NCI-H2196 (cell line): ENCODE data around the gene DGKQ.

Source experiments
- DNase-seq: peaks from one replicate; lab custom pipeline; 2025; ENCODE audit not compliant: unreplicated experiment; lab: John Stamatoyannopoulos, UW

The DGKQ gene, protein sequence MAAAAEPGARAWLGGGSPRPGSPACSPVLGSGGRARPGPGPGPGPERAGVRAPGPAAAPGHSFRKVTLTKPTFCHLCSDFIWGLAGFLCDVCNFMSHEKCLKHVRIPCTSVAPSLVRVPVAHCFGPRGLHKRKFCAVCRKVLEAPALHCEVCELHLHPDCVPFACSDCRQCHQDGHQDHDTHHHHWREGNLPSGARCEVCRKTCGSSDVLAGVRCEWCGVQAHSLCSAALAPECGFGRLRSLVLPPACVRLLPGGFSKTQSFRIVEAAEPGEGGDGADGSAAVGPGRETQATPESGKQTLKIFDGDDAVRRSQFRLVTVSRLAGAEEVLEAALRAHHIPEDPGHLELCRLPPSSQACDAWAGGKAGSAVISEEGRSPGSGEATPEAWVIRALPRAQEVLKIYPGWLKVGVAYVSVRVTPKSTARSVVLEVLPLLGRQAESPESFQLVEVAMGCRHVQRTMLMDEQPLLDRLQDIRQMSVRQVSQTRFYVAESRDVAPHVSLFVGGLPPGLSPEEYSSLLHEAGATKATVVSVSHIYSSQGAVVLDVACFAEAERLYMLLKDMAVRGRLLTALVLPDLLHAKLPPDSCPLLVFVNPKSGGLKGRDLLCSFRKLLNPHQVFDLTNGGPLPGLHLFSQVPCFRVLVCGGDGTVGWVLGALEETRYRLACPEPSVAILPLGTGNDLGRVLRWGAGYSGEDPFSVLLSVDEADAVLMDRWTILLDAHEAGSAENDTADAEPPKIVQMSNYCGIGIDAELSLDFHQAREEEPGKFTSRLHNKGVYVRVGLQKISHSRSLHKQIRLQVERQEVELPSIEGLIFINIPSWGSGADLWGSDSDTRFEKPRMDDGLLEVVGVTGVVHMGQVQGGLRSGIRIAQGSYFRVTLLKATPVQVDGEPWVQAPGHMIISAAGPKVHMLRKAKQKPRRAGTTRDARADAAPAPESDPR

DNA sequence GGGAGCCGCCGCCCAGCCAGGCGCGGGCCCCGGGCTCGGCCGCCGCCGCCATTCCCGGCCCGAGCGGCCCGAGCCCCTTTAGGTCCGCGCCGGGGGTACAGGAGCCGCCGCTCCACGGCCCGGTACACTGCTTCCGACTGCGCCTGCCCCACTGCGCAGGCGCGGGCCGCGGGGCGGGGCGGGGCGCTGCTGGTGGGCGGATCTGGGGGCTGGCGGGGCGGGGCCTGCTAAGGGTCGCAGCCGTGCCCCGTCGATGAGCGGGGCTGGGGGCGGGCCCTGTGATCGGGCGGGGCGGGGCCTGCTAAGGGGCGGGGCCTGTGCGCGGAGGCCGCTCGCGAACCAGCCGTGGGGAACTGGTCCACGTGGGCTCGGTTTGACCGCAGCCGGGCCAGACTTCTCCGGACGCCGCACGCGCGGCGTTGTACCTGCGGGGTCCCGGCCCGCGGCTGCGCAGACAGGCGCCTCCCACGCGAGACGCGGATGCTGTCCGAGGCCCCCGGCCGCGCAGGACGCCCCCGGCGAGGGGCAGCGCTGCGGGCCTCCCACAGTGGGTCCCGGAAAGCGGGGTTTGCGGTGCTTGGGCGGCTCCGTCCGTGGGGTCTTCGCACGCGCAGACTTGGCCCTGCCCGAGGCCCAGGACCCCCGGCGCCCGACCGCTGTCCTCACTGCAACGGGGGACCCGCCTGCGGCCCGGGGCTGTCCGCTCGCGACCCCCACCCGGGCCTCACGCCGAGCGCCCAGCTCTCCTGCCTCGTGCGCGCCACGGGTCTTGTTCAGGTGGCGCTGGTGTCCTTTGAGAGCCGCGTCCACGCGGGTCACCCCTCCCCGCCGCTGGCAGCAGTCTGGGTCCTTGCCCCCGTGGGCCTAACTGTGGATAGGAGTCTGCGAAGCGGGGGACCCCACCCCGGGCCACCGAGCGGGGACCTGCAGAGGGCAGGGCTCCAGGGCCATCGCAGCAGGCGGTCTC, at the start of gene DGKQ:
DGKQ (minus strand) TSS at position 139 of the 967 bp plus-strand sequence; CDS start at position 52, 87 bp downstream.
- peak; percentile 66 for DNase-seq

DNA sequence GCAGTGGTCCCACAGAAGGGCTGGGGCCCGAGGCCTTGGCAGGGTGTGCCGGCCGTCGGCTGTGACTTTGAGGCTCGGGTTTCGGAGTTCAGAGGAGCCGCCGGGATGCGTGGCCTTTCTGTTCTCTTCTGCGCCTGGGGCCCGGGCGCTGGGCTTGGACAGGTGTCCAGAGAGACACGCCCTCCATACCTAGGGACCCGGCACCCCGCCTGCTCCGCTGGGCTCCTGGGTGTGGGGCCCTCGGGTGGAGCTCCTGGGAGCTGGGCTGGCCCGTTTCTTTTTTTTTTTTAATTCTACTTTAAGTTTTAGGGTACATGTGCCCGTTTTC, 49.3 kb upstream of the DGKQ start:
- no peak for DNase-seq

GRCh38 chr4:1022051-1022738, 48.8 kb upstream of the DGKQ start:
- no peak for DNase-seq

- DNase-seq = no peak
These were observed 48.1 kb upstream of the DGKQ start for GRCh38 chr4:1021386-1022050.

DNA sequence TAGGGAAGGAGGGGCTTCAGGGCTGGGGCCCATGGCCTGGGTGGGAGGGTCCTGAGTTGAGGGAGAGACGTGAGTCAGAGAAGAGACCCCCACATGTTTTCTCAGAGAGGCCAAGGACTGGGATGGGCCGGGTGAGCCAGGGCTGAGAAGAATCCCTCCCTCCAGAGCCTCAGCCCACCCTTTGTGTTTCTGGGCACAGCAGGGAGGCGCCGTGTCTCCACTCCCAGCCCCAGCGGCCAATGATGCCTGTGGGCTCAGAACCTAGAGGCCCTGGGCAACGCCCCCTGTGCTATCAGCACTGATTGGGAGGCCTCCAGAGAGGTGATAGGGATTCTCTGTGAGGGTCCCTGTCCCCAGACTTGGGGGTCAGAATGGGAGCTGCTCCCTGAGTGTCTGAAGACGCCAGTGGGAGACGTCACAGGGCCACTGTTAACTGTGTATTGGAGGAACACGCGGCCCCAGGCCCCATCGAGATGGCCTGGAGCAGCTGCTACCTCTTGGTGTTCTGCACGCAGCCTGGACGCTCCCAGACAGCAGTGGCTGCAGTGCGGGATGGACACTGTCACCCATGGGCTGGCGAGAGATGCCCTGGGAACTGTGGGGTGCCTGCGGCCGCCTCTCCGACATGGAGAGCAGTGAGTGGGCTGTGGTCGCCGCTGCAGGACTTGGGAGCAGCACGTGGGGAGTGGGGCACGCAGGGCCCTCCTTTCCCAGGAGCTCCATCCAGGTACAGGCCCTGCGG, 46.5 kb upstream of the DGKQ start:
- DNase-seq = no peak

DNA sequence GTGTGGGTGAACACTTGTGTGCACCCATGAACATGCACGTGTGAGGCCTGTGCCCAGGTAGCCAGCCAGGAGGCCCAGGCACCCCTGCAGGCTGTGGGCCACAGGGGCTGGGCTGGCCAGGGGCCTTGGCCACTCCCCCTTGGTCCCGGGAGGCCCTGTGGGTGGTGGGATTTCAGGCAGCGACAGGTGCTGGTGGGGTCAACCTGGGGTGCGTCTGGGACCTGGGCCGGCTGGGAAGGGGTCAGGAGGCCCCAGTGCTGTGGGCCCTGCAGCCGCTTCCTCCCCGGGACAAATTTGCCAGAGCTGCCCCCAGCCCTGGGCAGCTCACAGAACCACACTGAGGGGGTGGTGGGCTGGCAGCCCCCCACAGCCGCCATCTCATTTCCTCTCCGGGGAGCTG, 46.0 kb upstream of the DGKQ start:
- no peak for DNase-seq

DNA sequence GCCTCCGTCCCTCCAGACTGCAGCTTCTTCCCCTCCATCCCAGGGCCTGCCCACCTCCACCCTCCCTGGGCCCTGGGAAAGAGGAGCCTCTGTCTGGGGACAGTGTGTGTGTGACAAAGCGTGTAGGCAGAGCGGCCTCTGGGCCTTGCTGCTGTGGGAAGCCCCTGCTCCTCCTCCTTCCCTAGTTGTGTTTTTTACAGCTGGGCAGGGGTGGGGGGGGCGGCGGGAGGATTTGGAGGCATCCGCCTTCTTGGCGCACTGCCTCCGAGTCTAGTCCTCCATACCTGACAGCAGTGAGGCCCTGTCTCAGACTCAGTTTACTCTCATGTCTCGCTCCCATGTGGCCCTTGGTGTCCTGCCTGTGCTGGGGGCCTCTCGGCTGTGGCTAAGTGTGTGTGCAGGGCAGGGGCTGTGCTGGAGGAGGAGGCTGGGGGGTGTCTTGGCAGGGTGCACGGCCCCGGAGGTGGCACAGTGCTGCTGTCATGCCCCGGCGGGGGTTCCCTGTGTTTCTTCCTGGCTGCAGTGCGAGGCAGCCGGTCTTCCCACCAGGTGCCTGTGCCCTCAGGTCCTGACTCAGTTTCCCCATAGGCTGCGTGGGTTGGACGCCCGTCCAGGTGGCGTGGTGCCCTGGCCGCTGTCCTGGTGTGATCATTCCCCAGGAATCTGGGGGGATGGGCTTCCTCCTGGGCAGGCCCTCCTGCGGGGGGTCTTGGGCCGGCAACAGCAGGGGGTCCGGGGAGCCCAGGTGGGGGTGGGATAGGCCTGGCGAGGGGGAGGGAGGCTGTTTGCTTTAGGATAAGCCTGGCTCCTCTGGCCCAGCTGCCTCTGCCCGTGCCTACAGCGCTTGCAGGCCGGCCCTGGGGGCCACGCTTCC, 45.0 kb upstream of the DGKQ start:
- no peak for DNase-seq

DNA sequence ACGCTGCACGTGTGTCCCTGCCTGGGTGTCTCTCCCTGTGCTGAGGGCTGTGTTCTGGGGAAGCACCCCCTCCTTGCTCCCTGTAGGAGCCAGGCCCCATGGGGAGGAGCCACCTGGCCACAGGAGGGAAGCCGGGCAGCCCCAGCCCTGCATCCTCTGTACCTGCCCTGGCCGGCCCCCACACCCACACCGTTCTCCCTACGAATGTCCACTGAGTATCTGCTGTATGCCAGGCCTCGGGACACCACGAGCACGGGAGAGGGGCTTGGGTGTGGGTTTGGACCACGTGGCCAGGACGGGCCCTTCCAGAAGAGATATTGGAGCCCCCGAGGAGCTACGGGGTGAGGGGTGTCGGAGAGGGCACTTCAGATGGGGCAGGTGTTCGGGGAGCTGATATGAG, 44.3 kb upstream of the DGKQ start:
- DNase-seq = no peak

DNA sequence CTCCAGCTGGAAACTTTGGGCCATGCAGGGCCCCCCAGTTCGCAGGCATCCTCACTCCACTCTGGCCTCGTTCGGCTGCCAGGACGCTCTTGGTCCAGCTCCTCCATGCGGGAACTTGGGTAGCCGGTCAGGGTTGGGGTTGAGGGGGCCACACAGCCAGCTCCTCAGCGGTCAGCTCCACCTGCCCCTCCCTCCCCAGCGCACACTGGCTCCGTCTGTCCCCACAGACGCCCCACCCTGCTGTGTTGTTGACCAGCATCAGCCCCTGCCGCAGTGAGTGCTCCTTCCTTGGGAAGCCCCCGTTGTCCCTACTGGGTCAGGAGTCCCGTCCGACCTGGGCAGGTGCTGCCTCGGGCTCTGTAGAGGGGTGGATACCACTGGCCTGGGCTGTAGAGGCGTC, 43.8 kb upstream of the DGKQ start:
- DNase-seq = no peak

DNA sequence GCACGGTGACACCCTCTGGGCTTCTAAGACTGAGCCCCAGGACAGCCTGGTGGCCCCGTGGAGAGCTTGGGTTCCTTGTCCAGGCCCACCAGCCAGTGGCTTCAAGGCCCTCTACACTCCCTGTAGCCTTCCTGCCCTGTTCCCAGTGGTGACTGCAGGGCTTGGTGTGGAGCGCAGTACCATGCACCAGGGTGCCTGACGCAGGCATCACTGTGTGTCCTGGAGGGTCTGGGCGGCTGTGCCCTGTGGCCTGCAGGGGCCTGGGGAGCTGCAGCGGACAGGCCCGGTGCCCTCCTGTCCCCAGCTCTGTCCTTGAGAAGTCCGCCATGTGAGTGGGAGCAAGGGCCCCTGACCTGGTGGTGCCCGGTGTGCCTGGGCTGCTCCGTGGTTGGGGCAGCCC, 42.4 kb upstream of the DGKQ start:
- DNase-seq = no peak

- DNase-seq = no peak
These were observed 41.8 kb upstream of the DGKQ start for GRCh38 chr4:1015179-1015578.

GRCh38 chr4:1014291-1015167, 41.2 kb upstream of the DGKQ start:
- no peak for DNase-seq

DNA sequence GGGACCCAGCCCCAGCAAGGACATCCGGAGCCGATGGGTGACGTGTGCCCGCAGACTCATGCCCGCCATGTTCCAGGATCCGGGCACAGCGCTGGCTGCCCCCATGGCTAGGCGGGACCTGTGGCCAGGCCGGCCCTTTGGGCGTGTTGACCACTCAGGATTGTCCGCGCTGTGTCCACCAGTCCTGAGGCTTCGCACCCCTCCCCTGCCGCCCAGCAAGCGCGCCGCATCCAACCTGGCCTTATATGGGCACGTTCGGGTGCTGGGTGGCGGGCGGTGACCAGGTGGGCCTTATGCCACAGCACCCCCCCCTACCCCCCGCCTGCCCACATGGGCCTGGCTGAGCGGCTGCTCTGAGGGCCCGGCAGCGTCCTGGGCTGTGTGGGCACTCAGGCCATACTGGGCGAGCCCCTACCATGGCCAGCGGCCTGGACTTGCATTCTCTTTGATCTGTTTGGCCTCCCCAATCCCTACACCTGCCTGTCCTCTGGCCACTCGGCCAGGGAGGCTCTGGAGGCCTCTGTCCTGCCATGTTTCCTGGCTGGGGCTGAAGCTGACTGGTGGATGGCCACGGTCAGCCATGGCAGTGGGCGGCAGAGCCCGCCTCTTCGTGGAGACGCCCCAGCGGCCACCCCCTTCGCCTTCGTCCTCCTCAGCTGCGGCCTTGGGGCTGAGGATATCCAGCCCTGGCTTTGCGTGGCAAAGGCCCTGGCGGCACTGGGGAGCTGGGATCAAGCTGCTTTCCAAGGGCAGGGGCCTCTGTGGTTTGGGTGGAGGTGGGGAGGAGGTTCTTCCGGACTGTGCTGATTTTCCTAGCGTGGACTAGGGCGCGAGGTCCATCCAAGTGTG, 40.1 kb upstream of the DGKQ start:
- DNase-seq = no peak

- DNase-seq = peak; percentile 54
These were observed 38.8 kb upstream of the DGKQ start for GRCh38 chr4:1012034-1012739.

GRCh38 chr4:1011666-1012033, 38.3 kb upstream of the DGKQ start:
- no peak for DNase-seq
